GM06990 (cell line): ENCODE measurements around the gene GRIN2B.

Source experiments
- DNase-seq: peaks from one replicate; pipeline ENCODE4 v3.0.0-alpha.2; 2011; ENCODE audit not compliant: insufficient read length; ENCODE audit errors: extremely low read depth
- H3K27me3 ChIP-seq: replicated peaks from 2 replicates; pipeline ENCODE4 v1.6.0; 2011; ENCODE audit warnings: low read length; ENCODE audit not compliant: control insufficient read depth, insufficient read depth
- H3K36me3 ChIP-seq: 2 replicates; pipeline ENCODE4 v1.5.1; 2011; ENCODE audit warnings: low read length; ENCODE audit not compliant: control insufficient read depth, insufficient read depth
- H3K4me3 ChIP-seq: replicated peaks from 2 replicates; pipeline ENCODE4 v1.5.1; 2011; ENCODE audit warnings: low read depth, mild to moderate bottlenecking, control low read depth, low read length
- TF ChIP-seq, protein P1 (sequence below): IDR thresholded peaks from 2 replicates; pipeline ENCODE4 v1.5.1; 2011; ENCODE audit warnings: low read length, control low read depth, mild to moderate bottlenecking, inconsistent platforms; ENCODE audit not compliant: insufficient read depth, poor library complexity, severe bottlenecking

GRIN2B gene

DNA sequence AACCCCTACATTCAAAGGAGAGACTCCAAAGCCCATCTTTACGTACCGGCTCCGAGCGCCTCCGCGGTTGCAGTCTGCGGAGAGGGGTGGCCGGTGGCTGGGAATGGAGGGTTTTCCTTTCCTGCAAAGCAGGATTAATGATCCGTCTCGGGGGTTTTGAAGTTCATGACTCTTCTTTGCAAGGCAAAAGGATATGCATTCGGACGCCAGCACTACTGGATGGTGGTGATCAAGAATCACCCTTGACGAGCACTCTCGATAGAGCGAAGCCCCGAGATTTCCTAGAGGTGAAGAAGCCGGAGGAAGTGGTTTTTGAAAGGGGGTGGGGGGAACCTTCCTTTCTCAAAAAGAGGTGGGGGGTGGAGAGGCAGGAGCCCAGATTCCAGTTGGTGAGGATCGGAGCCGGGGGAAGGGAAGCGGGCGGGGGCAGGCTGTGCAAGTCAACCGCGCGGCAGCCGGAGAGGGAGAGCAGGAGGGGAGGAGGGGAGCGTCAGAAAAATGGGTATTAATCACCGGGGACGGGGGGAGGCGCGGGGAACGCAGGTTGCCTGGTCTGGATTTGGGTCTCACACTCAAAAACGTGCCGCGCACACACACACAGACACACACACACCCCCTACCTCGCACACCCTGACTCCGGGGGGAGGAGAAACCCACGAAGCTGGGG, at the start of gene GRIN2B:
TSS of gene GRIN2B (minus strand) at position 307 of the 667 bp plus-strand sequence. CDS start 115,394 bp downstream, outside the sequence.
- Histone ChIP-seq H3K4me3 (no peak within 1 kb of the TSS), H3K27me3 (peaks cover 1% of the 10 kb centered on the region), H3K36me3 (no peaks in the 10 kb centered on the region)
- peak; percentile 8 for DNase-seq
- TF ChIP-seq, protein P1, sequence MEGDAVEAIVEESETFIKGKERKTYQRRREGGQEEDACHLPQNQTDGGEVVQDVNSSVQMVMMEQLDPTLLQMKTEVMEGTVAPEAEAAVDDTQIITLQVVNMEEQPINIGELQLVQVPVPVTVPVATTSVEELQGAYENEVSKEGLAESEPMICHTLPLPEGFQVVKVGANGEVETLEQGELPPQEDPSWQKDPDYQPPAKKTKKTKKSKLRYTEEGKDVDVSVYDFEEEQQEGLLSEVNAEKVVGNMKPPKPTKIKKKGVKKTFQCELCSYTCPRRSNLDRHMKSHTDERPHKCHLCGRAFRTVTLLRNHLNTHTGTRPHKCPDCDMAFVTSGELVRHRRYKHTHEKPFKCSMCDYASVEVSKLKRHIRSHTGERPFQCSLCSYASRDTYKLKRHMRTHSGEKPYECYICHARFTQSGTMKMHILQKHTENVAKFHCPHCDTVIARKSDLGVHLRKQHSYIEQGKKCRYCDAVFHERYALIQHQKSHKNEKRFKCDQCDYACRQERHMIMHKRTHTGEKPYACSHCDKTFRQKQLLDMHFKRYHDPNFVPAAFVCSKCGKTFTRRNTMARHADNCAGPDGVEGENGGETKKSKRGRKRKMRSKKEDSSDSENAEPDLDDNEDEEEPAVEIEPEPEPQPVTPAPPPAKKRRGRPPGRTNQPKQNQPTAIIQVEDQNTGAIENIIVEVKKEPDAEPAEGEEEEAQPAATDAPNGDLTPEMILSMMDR: no peak

DNA sequence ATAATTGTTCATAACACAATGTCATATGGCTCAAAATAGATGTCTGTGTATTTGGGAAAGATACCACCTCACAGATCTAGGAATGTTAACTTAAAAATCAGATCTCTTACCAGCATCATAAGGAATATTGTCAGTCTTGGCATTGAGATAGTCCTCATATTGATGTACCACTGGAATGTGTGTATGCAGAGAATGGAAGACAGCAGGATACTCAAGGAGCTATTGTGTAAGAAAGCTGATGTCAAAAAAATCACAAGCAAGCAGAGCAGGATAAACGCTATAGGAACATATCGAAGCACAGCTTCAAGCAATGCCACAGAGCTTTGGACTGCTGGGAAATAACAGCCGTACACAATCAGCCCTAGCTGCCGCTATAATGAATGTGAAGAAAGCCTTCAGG, 45.1 kb upstream of the GRIN2B start:
- DNase-seq: no peak
- TF ChIP-seq, protein P1: no peak
- no peaks in the 10 kb centered on the region for H3K27me3 ChIP-seq
- H3K4me3 ChIP-seq: no peak overlapping the region
- no peaks in the 10 kb centered on the region for H3K36me3 ChIP-seq

DNA sequence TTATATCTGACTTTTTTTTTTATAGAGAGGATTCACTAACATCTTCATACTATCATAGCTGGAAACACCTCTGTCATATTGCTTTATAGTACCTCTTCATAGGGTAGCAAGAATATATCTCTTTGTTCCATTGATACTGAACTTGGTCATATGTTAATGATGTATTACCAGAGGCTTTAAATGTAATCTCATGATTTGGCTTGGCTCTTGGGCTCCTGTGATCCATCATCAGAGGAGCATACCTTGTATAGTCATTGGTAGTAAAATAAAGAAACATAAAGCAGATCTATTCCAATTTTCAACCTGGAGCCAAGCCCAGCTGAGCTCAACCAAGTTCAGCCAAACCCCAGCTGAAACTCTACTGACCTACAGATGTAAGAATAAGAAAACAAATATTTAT, 43.2 kb upstream of the GRIN2B start:
- Histone ChIP-seq H3K36me3 (no peaks in the 10 kb centered on the region), H3K4me3 (no peak overlapping the region), H3K27me3 (no peaks in the 10 kb centered on the region)
- DNase-seq: no peak
- TF ChIP-seq, protein P1: no peak

DNA sequence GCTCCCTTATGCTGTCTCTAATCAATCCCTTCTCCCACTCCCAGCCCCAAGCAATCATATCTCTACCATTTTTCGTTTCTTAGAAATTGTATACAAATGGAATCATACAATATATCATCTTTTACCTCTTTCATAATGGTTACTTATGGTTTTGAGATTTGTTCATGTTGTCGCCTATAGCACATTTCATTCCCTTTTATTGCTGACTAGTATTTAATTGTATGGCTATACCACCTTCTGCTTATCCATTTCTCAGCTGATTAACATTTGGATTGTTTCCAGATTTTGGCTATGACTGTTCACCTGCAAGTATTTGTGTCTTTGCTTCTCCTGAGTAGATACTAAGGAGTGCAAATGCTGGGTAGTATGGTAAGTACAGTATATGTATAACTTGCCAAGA, 36.7 kb upstream of the GRIN2B start:
- Histone ChIP-seq H3K27me3 (no peaks in the 10 kb centered on the region), H3K4me3 (no peak overlapping the region), H3K36me3 (no peaks in the 10 kb centered on the region)
- DNase-seq: no peak
- TF ChIP-seq, protein P1: no peak

DNA sequence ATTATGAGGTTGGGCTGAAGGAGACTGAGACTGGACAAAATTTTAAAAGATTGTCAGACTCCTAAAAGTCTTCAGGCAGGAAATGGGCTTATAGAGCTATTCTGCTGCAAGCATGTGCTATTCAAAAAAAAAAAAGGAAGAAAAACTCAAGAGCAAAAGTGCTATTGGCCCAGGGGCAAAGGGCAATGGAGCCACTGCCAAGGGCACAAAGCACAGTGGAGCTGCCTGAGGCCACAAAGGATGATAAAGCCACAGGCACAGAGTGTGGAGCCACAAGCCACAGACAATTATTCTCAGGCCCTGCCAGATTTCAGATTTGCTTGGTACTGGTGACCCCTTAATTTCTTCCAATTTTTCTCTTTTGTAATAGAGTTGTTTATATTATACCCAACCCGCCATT, 29.6 kb upstream of the GRIN2B start:
- no peak for DNase-seq

More for the DNA sequence above, 29.6 kb upstream of the GRIN2B start:
- Histone ChIP-seq H3K4me3 (no peak overlapping the region), H3K36me3 (no peaks in the 10 kb centered on the region), H3K27me3 (no peaks in the 10 kb centered on the region)
- TF ChIP-seq, protein P1: no peak
